ENCODE results near the gene GCAT. TPM values are rescaled to one million over a fixed set of nuclear protein-coding genes. Genes with fewer than 3 reads are reported as not detected.

The GCAT gene
- total and polyA plus RNA-seq, 2 of the 13 experiments (the other 11 are each of a cell fraction or from before 2014, with no cell fraction given), result 28.0 to 50.3 TPM

- peak; percentile 83 for TF ChIP-seq ZBED4 (CRISPR knock-in tag; IDR thresholded peaks at IDR 0.05; ENCODE audit: borderline replicate concordance)
- TF ChIP-seq ARHGAP35 (CRISPR knock-in tag; IDR thresholded peaks at IDR 0.05; ENCODE audit: borderline replicate concordance), result peak; percentile 22; the same call in 1 of the 2 replicates
- TF ChIP-seq KLF16 (CRISPR knock-in tag; IDR thresholded peaks at IDR 0.05), result peak in 1 of 2 experiments; percentile 95; a peak in 2 of 4 replicates
- no peak for TF ChIP-seq ZNF879 (CRISPR knock-in tag; IDR thresholded peaks at IDR 0.05)
- peak; percentile 56; the same call in 1 of the 3 replicates for TF ChIP-seq MXI1 (IDR thresholded peaks at IDR 0.05; ENCODE audit: borderline replicate concordance, low read depth, low read length)
- 0 out of 2 replicates have a peak, but pooled peaks have one; percentile 66 for TF ChIP-seq KLF15 (CRISPR knock-in tag; IDR thresholded peaks at IDR 0.05; ENCODE audit: borderline replicate concordance)
- TF ChIP-seq ZNF780A (CRISPR knock-in tag; IDR thresholded peaks at IDR 0.05), result no peak
- TF ChIP-seq SRSF9 (IDR thresholded peaks at IDR 0.05; ENCODE audit: borderline replicate concordance, insufficient read depth, low read depth, low read length, poor library complexity, severe bottlenecking), result no peak
- TF ChIP-seq ZFP1 (CRISPR knock-in tag; IDR thresholded peaks at IDR 0.05), result 0 out of 2 replicates have a peak, but pooled peaks have one; percentile 67
- TF ChIP-seq ATF7-NPFF (CRISPR knock-in tag; IDR thresholded peaks at IDR 0.05; ENCODE audit: low read depth), result peak; percentile 53
- TF ChIP-seq, protein P1, sequence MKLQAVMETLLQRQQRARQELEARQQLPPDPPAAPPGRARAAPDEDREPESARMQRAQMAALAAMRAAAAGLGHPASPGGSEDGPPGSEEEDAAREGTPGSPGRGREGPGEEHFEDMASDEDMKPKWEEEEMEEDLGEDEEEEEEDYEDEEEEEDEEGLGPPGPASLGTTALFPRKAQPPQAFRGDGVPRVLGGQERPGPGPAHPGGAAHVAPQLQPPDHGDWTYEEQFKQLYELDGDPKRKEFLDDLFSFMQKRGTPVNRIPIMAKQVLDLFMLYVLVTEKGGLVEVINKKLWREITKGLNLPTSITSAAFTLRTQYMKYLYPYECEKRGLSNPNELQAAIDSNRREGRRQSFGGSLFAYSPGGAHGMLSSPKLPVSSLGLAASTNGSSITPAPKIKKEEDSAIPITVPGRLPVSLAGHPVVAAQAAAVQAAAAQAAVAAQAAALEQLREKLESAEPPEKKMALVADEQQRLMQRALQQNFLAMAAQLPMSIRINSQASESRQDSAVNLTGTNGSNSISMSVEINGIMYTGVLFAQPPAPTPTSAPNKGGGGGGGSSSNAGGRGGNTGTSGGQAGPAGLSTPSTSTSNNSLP (IDR thresholded peaks at IDR 0.05; ENCODE audit: low read depth, low read length), result peak; percentile 9; the same call in 1 of the 2 replicates
- TF ChIP-seq ZNF770 (CRISPR knock-in tag; IDR thresholded peaks at IDR 0.05), result peak; percentile 67
- no peak for TF ChIP-seq ATF7 (IDR thresholded peaks at IDR 0.05)
- peak; percentile 15; the same call in 1 of the 2 replicates for TF ChIP-seq ATF7 (CRISPR knock-in tag; IDR thresholded peaks at IDR 0.05)
- peak; percentile 93 for TF ChIP-seq PHF21A (CRISPR knock-in tag; IDR thresholded peaks at IDR 0.05)
- peak; percentile 76 for TF ChIP-seq YY1 (IDR thresholded peaks at IDR 0.05; ENCODE audit: insufficient read depth, insufficient replicate concordance, low read depth, low read length)
- TF ChIP-seq, protein P2, sequence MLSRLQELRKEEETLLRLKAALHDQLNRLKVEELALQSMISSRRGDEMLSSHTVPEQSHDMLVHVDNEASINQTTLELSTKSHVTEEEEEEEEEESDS (CRISPR knock-in tag; IDR thresholded peaks at IDR 0.05; ENCODE audit: borderline replicate concordance), result no peak
- no peak for TF ChIP-seq NPAS2 (CRISPR knock-in tag; IDR thresholded peaks at IDR 0.05; ENCODE audit: borderline replicate concordance)
- TF ChIP-seq MZF1 (CRISPR knock-in tag; IDR thresholded peaks at IDR 0.05; ENCODE audit: borderline replicate concordance), result peak; percentile 29; the same call in 1 of the 2 replicates
- TF ChIP-seq ZSCAN25 (CRISPR knock-in tag; IDR thresholded peaks at IDR 0.05), result peak; percentile 71; the same call in 1 of the 2 replicates
- peak; percentile 87 for TF ChIP-seq ZBTB38 (CRISPR knock-in tag; IDR thresholded peaks at IDR 0.05)
These were observed 10.1 kb downstream of the GCAT start (continued) for GRCh38 chr22:37817705-37818408.
